Measurements from ENCODE around the gene PRR12. TPM values are rescaled to one million over a fixed set of nuclear protein-coding genes. Genes with fewer than 3 reads are reported as not detected.

Gene PRR12
- total RNA-seq, 1 experiment from 2014 or later: 40.4 TPM

DNA sequence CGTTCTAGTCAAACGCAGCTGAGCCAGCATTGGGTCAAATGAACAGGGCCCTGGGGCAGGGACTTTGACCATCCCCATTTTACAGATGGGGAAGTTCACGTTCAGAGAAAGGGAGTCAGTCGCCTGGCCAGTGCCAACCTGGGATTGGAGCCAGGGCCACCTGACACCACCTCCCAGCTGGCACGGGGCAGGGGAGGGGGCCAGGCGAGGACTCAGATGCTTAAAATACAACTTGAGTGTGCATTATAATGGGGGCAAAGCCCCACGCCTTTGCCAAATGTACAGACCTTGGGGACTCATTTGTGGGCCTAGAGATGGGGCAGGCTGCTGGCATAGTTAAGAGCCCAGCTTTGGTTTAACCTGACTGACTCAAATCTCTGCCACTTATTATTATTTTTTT is 14.6 kb downstream of the PRR12 start:
- TF ChIP-seq, protein P1, sequence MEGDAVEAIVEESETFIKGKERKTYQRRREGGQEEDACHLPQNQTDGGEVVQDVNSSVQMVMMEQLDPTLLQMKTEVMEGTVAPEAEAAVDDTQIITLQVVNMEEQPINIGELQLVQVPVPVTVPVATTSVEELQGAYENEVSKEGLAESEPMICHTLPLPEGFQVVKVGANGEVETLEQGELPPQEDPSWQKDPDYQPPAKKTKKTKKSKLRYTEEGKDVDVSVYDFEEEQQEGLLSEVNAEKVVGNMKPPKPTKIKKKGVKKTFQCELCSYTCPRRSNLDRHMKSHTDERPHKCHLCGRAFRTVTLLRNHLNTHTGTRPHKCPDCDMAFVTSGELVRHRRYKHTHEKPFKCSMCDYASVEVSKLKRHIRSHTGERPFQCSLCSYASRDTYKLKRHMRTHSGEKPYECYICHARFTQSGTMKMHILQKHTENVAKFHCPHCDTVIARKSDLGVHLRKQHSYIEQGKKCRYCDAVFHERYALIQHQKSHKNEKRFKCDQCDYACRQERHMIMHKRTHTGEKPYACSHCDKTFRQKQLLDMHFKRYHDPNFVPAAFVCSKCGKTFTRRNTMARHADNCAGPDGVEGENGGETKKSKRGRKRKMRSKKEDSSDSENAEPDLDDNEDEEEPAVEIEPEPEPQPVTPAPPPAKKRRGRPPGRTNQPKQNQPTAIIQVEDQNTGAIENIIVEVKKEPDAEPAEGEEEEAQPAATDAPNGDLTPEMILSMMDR (conservative IDR thresholded peaks at IDR 0.05): no peak
- no peak for TF ChIP-seq EZH2 (IDR thresholded peaks at IDR 0.05; ENCODE audit: low read depth)
- ChIA-PET POLR2A (ENCODE audit: unreplicated experiment) (no interaction called here), CTCF (no interaction called here)
- Histone ChIP-seq H3K4me3 (no peak overlapping the region), H3K36me3 (ENCODE audit: low read depth) (peaks cover 38% of the 10 kb centered on the region), H3K27me3 (ENCODE audit: insufficient read depth, low read depth) (no peaks in the 10 kb centered on the region), H4K20me1 (ENCODE audit: insufficient read depth) (peaks cover 64% of the 10 kb centered on the region), H3K9me2 (ENCODE audit: insufficient read depth) (no peaks in the 10 kb centered on the region), H3F3A (ENCODE audit: insufficient read depth, low read depth) (peaks cover 16% of the 10 kb centered on the region; the same call in 1 of the 2 replicates), H3K9me3 (ENCODE audit: insufficient read depth, low read depth) (no peaks in the 10 kb centered on the region), H3K27ac (no peak overlapping the region), H2AFZ (no peak overlapping the region), H3K4me1 (replicated peaks; ENCODE audit: insufficient read depth) (no peaks in the 10 kb centered on the region), H3K79me2 (ENCODE audit: low read depth) (peaks cover 62% of the 10 kb centered on the region), H3K4me2 (no peak overlapping the region)
- no TSS peak for BruUV-seq (replicated peaks)
- intact Hi-C loops (cut with micrococcal nuclease; ENCODE audit: unreplicated experiment): no loop called here
- DNase-seq: no peak

DNA sequence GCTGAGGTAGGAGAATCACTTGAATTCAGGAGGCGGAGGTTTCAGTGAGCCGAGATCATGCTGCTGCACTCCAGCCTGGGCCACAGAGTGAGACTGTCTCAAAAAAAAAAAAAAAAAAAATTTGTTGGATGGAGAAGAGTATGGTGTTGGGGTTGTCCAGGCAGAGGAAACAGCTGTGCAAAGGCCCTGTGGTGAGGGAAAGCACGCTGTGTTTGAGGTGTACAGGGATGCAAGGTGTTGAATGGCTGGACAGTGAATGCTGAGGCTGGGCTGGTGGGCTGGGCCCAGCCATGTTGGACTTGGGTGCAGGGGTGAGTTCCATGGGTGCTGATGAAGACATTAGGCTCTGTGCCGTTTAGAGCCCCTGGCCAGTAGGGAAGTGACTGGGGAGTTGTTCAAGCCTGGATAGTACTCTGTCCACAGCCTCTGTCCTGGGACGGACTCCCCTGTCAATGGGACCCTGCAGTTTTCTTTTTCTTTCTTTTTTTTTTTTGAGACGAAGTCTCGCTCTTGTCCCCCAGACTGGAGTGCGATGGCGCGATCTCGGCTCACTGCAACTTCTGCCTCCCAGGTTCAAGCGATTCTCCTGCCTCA is 18.6 kb downstream of the PRR12 start:
- Histone ChIP-seq H3K4me1 (replicated peaks; ENCODE audit: insufficient read depth) (peaks cover 27% of the 10 kb centered on the region), H3K4me2 (no peak overlapping the region), H3K9me2 (ENCODE audit: insufficient read depth) (no peaks in the 10 kb centered on the region), H3K79me2 (ENCODE audit: low read depth) (peaks cover 65% of the 10 kb centered on the region), H3K27ac (no peak overlapping the region), H2AFZ (no peak overlapping the region), H3F3A (ENCODE audit: insufficient read depth, low read depth) (peaks cover 53% of the 10 kb centered on the region), H3K36me3 (ENCODE audit: low read depth) (peaks cover 23% of the 10 kb centered on the region), H3K27me3 (ENCODE audit: insufficient read depth, low read depth) (no peaks in the 10 kb centered on the region), H3K9me3 (ENCODE audit: insufficient read depth, low read depth) (no peaks in the 10 kb centered on the region), H4K20me1 (ENCODE audit: insufficient read depth) (peaks cover 71% of the 10 kb centered on the region), H3K4me3 (no peak overlapping the region)
- TF ChIP-seq EZH2 (IDR thresholded peaks at IDR 0.05; ENCODE audit: low read depth): no peak
- TF ChIP-seq, protein P1 (conservative IDR thresholded peaks at IDR 0.05): no peak
- ChIA-PET POLR2A (ENCODE audit: unreplicated experiment) (no interaction called here), CTCF (no interaction called here)
- intact Hi-C loops (cut with micrococcal nuclease; ENCODE audit: unreplicated experiment): no loop called here
- no TSS peak for BruUV-seq (replicated peaks)
- DNase-seq: no peak

- BruUV-seq (replicated peaks): no TSS peak
- TF ChIP-seq, protein P1 (conservative IDR thresholded peaks at IDR 0.05): no peak
- TF ChIP-seq EZH2 (IDR thresholded peaks at IDR 0.05; ENCODE audit: low read depth): no peak
- Histone ChIP-seq H4K20me1 (ENCODE audit: insufficient read depth) (peaks cover 48% of the 10 kb centered on the region), H3K4me3 (no peak overlapping the region; the same call in 1 of the 2 replicates), H3K4me2 (peak overlapping the region; percentile 54), H2AFZ (no peak overlapping the region), H3K79me2 (ENCODE audit: low read depth) (peaks cover 44% of the 10 kb centered on the region), H3K27me3 (ENCODE audit: insufficient read depth, low read depth) (no peaks in the 10 kb centered on the region), H3K4me1 (replicated peaks; ENCODE audit: insufficient read depth) (peaks cover 33% of the 10 kb centered on the region), H3K27ac (peak overlapping the region; percentile 84), H3K9me2 (ENCODE audit: insufficient read depth) (no peaks in the 10 kb centered on the region), H3K36me3 (ENCODE audit: low read depth) (peaks cover 9% of the 10 kb centered on the region; the same call in 1 of the 2 replicates), H3K9me3 (ENCODE audit: insufficient read depth, low read depth) (no peaks in the 10 kb centered on the region), H3F3A (ENCODE audit: insufficient read depth, low read depth) (peaks cover 53% of the 10 kb centered on the region)
- CTCF ChIA-PET: no interaction called here
- intact Hi-C loops (cut with micrococcal nuclease; ENCODE audit: unreplicated experiment): loop anchor here (2.0 kb wide), 1 partner anchor 27 kb away; the partner anchor contains the start of gene RRAS
- peak; percentile 59 to 64 for DNase-seq
- POLR2A ChIA-PET (ENCODE audit: unreplicated experiment): interaction anchor here (0.5 to 0.6 kb wide), 2 partner anchors 22 to 35 kb away, joined by 3 to 5 read pairs; no protein-coding TSS in a partner anchor
These were observed 22.4 kb downstream of the PRR12 start for GRCh38 chr19:49613374-49613773.

Data from PC-9 (cell line).